ENCODE results near the gene CD63.

Gene CD63

DNA sequence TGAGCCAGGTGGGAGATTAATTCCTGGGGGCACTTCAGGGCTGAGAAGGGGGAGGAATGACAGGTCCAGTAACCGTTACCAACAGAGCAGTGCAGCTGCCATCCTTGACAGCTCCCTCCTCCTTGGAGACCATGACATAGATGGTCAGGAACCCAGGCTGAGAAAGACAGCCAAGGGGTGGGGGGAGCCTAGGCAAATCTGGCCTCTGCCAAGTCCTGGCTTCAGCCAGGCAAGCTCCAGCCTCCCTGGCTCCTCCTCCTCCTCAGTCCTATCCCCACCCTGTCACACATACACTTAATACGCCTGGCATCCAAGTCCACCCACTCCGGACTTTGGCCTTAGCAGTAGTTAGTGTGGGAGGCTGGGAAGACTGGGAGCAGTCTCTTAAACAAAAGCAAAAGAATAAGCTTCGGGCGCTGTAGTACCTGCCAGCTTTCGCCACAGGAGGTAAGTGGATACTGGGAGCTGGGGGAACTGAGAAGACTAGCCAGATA lies 8.7 kb downstream of the CD63 start, which contains the start of gene RDH5:
TSS of gene RDH5 (plus strand) at position 323 of the 494 bp plus-strand sequence. CDS start 792 bp downstream, outside the sequence.
- no peak for DNase-seq

DNA sequence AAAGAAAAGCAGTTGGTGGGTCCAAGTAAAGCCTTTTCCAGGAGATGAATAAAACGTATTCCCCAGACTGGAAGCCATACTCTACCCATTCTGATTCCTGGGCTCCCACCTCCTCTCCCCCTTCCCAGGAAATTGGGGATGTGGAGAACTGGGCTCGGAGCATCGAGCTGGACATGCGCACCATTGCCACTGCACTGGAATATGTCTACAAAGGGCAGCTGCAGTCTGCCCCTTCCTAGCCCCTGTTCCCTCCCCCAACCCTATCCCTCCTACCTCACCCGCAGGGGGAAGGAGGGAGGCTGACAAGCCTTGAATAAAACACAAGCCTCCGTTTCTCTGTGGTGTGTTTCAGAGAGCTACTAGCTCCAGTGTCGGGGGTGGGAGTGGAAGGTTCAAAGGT lies 9.4 kb downstream of the CD63 start:
- no peak for DNase-seq

GRCh38 chr12:55718624-55719275 lies 10.1 kb downstream of the CD63 start:
- DNase-seq, result no peak

- DNase-seq, result no peak
Observed at GRCh38 chr12:55718015-55718414, 10.8 kb downstream of the CD63 start.

DNA sequence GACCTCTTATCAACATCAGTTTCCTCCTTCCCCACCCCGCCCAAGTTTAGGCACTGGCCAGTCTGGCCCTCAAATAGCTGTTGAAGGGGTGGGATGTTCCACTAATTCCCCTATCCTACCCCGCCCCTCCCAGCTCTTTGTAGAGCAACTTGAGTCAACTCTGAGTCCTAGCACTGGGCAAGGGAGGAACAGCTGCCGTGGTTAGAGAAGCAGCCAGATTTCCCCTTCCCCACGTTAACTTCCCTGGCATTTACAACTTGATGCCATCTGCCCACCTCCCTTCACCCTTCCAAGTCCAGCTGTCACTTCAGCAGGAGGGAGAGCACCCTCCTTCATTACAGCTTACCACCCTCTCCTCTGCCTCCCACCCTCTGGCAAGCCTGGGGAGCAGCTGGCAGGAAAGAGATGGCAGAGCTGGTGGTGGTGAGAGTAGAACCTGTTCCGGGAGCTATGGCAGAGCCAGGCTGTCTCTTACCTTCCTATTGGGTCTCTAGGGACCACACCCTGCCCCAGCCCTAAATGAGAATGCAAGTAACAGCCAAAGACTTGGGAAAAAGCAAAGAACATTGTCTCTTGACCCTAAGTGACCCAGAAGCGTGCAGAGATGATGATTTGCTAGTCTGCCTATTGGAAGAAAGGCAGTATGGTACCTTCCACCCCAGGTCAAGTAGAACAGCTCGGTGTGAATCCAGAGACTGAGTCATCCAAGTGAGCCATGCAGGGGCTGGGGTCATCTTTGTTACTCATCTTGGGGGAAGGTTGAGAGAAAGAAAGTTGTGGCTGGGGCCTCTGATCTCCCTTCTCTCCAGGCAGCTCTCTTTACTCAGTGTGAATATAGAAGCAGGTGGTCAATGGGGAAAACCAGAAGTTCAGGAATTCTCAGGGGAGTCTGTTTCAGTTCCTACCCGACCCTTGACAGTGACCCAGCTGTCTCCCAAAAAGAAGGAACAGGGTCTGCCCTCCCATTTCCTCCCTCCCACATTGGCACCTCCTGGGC lies 11.5 kb downstream of the CD63 start:
- DNase-seq, result no peak

- no peak for DNase-seq
Observed at GRCh38 chr12:55716582-55716957, 12.2 kb downstream of the CD63 start.

DNA sequence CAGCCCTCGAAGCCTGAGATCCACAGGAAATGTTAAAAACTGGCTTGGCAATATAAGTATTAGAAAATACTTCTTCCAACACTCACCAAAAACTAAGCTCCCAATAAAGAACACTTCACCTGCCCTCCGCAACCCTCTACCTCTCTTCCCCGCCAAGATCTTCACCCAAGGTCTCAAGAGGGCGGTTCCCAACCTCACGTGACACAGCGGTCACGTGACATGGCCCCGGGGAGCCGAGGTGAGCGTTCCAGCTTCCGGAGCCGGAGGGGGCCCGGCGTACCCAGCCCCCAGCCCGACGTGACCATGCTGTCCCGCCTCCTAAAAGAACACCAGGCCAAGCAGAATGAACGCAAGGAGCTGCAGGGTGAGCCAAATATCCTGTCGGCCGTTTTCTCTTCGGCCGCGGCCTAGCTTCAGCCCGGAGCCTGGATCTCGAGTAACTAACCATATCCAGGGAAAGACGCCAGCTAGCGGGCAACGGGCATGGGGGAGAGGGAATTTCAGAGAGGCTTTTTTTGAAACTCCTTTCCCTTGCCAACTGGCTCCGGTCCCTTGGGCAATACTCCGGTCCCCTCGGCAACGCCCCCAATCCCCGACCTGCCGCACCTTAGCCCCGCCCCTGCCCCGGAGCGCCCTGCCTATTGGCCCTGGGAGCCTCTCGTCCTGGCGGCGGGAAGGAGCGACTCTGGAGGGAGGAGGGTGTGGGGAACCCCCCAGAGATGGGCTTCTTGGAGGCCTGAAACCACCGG lies 12.8 kb downstream of the CD63 start, which contains the start of gene BLOC1S1:
TSS of gene BLOC1S1 (plus strand) at position 214 of the 749 bp plus-strand sequence. CDS start at position 220, 6 bp downstream.
- peak; percentile 83 for DNase-seq

DNA sequence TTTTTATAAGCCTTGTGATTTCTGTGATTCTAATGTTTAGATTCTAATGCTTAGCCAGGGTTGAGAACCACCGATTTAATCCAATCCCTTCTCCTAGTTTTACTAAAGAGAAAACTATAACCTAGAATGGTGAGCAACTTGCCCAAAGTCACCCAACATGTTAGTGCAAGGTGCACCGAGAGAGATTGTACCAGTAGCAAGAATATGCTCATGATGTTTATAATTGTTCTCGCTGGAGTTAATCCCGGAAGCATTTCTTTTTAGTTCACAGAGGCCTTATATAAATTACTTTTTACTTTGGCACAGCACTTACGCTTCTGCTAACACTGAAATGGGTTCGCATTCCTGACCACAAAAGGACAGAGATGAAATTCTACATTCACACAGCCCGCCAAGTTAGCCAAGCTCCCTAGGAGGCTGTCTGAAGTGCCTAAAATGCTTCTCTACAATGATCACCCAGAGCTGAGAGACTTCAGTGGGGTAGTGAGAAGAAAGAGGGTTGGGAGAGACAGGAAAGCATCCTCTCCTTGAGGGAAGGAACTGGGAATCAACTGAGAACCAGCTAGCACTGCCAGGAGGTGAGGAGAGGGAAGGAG lies 13.5 kb downstream of the CD63 start:
- DNase-seq, result no peak

DNA sequence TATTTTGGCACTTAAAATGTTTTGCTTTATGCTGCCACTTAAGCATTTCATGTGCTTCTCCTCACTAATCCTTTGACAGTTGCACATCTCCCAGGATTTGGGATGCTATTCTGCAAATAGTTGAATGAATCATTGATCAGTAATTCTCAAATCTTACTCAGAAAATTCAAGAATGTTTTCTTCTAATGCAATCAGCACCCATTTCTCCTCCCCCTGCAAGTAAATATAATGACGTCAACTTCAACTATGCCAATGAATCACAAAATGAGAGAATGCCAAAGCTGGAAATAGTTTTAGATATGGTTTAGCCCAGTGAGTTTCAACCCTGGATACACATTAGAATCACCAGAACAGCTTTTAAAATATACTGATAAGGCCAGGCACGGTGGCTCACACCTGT lies 15.1 kb downstream of the CD63 start:
- no peak for DNase-seq

GRCh38 chr12:55712700-55713415 lies 16.0 kb downstream of the CD63 start:
- no peak for DNase-seq

- no peak for DNase-seq
Observed at GRCh38 chr12:55711786-55712553, 16.8 kb downstream of the CD63 start.

- no peak for DNase-seq
Observed at GRCh38 chr12:55708695-55709233, 20.0 kb downstream of the CD63 start.

- DNase-seq, result peak; percentile 51
Observed at GRCh38 chr12:55707841-55708694, 20.7 kb downstream of the CD63 start, which contains the start of gene ITGA7. TSS of gene ITGA7 (minus strand) at chr12:55707904. CDS start at chr12:55707682, 222 bp downstream.

DNA sequence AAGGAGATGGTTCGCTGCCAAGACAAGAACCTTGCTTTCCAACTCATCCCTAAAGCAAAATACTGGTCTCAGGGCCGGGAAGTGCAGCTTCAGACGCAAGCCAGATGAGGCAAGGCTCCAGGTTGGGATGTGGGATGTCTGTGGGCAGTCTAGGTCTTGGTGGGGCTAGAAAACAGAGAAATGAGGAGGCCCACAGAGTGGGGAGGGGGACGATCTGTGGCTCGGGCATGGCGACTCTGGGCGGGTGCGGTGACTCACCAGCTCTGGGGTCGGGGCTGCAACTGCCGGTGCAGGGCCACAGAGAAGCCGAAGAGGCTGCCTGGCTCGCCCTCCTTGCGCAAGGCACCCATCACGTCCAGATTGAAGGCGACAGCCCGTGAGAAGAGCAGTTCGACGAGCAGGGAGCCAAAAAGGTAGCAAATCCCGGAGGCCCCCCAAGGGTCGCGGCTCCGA lies 21.6 kb downstream of the CD63 start:
- no peak for DNase-seq

GRCh38 chr12:55706568-55707218 lies 22.1 kb downstream of the CD63 start:
- DNase-seq, result no peak

DNA sequence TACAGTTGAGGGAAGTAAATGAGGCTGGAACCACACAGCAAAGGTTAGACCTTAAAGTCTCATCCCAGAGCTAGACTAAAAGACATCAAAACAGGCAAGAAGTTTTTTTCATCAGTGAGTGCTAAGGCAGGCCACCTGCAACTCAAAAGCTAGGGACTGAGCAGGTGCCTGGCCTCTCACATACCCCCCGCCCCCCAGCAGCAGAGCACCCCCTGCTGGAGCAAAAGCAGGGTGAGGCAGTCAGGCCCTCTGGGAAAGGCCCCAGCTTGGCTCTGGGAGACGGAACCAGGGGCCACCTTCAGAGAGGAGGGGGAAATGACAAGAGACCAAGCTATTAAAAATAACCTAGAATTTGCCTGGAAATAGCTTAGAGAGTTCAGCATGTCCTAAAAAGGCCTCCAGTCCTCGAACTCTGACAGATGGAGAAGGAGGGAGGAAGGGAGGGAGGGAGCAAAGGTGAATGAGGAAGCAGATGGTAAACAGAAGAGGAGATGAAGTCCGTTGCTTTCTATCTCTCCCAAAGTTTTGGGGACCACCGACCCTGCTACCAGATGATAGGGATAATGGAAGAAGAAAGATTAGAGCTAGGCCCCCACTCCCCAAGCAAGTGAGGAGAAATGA lies 22.9 kb downstream of the CD63 start:
- no peak for DNase-seq

- DNase-seq, result no peak
Observed at GRCh38 chr12:55704824-55705718, 23.7 kb downstream of the CD63 start.

Measured in NCI-H510A (cell line).